ENCODE measurements around the gene MYOD1. TPM values are rescaled to one million over a fixed set of nuclear protein-coding genes. Genes with fewer than 3 reads are reported as not detected.

Gene MYOD1
- total RNA-seq, 1 donor from 2014 or later = not detected

DNA sequence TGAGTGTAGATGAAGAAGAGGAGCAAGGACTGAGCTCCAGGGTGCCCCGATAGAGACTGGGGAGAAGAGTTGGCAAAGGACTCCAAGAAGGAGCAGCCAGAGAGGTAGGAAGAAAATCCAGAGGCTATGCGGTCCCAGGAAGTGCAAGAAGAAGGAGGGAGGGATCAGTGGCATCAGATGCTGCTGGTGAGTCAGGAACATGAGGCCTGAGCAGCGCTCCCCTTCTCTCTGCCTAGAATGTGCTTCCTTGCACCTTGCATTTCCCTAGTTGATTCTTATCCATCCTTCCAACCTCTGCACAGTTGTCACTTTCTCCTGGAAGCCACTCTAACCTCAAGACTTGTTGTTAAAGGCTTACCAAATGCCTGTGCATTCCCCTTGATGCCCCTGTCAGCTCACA is 36.5 kb downstream of the MYOD1 start:
- peaks cover 11% of the 10 kb centered on the region for H3K27me3 Mint-ChIP-seq
- ATAC-seq (ENCODE audit: low read depth) = no peak
- H3K9me3 Mint-ChIP-seq = peaks cover 4% of the 10 kb centered on the region
- TF ChIP-seq, protein P1, sequence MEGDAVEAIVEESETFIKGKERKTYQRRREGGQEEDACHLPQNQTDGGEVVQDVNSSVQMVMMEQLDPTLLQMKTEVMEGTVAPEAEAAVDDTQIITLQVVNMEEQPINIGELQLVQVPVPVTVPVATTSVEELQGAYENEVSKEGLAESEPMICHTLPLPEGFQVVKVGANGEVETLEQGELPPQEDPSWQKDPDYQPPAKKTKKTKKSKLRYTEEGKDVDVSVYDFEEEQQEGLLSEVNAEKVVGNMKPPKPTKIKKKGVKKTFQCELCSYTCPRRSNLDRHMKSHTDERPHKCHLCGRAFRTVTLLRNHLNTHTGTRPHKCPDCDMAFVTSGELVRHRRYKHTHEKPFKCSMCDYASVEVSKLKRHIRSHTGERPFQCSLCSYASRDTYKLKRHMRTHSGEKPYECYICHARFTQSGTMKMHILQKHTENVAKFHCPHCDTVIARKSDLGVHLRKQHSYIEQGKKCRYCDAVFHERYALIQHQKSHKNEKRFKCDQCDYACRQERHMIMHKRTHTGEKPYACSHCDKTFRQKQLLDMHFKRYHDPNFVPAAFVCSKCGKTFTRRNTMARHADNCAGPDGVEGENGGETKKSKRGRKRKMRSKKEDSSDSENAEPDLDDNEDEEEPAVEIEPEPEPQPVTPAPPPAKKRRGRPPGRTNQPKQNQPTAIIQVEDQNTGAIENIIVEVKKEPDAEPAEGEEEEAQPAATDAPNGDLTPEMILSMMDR (IDR thresholded peaks at IDR 0.05) = no peak
- CTCF ChIA-PET = no interaction called here
- POLR2A ChIA-PET = no interaction called here
- no peak overlapping the region for H3K27ac Mint-ChIP-seq
- no peak for DNase-seq
- intact Hi-C loops (cut with micrococcal nuclease) = no loop called here
- no peak overlapping the region for H3K4me3 Mint-ChIP-seq
- H3K36me3 Mint-ChIP-seq (ENCODE audit: low read depth) = no peaks in the 10 kb centered on the region
- H3K4me1 Mint-ChIP-seq = no peaks in the 10 kb centered on the region

DNA sequence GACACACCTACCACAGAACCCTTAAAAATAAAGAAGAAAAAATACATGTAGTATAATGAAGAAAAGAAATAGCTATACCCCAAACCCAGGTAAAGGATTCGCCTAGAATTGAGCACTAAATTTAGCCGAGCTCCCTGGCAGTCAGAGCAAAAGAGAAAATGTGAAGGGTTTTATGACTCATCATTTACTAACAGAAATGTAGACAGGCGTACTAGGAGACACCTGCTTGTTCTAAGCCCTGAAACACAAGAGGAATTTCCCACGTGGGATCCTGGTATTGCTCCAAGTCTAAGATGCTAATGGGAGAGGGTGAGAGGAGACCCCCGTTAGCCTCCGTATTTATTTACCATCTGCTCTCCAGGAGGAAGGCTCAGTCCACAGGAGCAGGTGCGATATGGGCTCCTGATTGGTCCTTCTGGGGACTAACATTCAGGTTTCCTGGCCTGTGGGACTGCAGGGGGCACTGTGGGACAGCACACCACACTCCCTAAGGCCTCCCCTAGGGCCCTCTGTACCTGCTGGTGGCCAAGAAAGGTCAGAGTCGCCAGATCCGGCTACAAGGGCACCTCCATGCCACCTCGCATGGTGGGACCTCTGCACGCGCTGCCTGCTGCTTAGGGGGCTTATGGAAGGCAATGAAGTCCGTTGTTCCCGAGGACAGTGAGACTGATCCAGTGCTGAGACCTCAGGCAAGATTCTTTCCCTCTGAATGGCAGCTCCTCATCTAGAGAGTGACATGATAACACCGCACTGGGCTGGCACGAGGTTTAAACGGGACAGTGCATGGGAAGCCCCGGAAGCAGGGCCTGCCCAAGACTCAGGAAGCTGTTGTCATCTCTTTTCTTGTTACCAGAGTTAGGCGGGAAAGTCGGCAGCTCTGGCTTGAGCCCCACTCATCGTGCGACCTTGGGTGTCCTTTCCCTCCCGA is 41.0 kb downstream of the MYOD1 start:
- intact Hi-C loops (cut with micrococcal nuclease) = loop anchor here (1.0 kb wide), 1 partner anchor 219 kb away; no protein-coding TSS in a partner anchor
- ATAC-seq (ENCODE audit: low read depth) = peak; percentile 28

DNA sequence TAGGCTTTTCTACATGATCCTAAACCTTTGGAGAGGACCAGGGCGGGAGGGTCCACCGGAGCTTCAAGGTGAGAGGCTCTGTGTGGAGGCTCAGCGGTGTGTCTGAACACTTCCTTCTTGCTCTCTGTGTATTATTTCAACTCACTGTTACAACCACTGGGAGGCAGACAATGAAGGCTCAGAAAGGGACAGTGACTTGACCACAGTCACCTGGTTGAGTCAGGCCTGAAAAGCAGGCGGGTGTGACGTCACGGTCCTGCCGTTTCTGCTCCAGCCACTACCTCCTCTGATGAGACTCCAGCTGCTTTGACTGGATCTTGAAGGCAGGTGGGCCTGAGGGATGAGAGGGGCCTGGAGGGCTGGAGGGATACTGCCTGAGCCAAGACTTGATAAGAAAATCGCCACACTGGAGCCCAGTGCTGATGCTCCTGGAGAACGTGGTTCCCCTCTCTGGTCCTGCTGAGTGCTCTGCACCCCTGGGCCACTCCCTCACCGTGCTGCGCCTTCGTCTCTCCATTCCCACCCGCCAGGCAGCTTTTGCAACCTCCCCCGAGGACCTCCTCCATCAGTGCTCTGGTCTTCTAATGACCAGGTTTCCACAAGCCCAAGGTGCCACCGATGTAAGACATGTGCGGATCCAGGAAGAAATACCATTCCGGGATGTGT is 43.1 kb downstream of the MYOD1 start:
- DNase-seq = no peak
- H3K9me3 Mint-ChIP-seq = peaks cover 4% of the 10 kb centered on the region
- ChIA-PET CTCF (no interaction called here), POLR2A (no interaction called here)
- H3K36me3 Mint-ChIP-seq (ENCODE audit: low read depth) = no peaks in the 10 kb centered on the region
- intact Hi-C loops (cut with micrococcal nuclease) = no loop called here
- H3K4me1 Mint-ChIP-seq = no peaks in the 10 kb centered on the region
- H3K27ac Mint-ChIP-seq = no peak overlapping the region
- H3K27me3 Mint-ChIP-seq = no peaks in the 10 kb centered on the region
- TF ChIP-seq, protein P1 (IDR thresholded peaks at IDR 0.05) = no peak
- no peak for ATAC-seq (ENCODE audit: low read depth)
- H3K4me3 Mint-ChIP-seq = no peak overlapping the region

More for the DNA sequence above, 41.0 kb downstream of the MYOD1 start:
- Mint-ChIP-seq H3K27ac (no peak overlapping the region), H3K36me3 (ENCODE audit: low read depth) (no peaks in the 10 kb centered on the region), H3K9me3 (peaks cover 4% of the 10 kb centered on the region), H3K4me3 (no peak overlapping the region), H3K27me3 (peaks cover 3% of the 10 kb centered on the region), H3K4me1 (no peaks in the 10 kb centered on the region)
- POLR2A ChIA-PET = no interaction called here
- TF ChIP-seq, protein P1 (IDR thresholded peaks at IDR 0.05) = no peak
- CTCF ChIA-PET = no interaction called here
- DNase-seq = no peak

DNA sequence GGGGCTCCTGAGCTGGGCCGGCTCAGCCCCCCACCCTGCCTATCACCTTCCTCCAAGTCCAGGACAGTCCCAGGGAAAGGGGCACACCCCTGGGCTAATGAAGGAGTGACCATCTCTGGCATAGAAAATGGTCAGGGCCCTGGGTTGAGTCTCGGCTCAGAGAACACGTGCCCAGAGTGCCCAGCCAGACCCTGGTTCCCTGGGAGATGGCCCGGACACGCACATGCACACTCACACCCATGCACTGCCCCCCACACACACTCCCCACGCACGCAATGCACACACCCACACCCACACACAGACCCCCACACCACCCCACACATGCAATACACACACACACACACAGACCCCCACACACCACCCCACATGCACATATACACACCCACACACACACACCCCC is 43.9 kb downstream of the MYOD1 start:
- CTCF ChIA-PET = no interaction called here
- Mint-ChIP-seq H3K4me3 (no peak overlapping the region), H3K27ac (no peak overlapping the region), H3K36me3 (ENCODE audit: low read depth) (no peaks in the 10 kb centered on the region), H3K4me1 (no peaks in the 10 kb centered on the region), H3K27me3 (no peaks in the 10 kb centered on the region), H3K9me3 (peaks cover 2% of the 10 kb centered on the region)
- TF ChIP-seq, protein P1 (IDR thresholded peaks at IDR 0.05) = no peak
- ATAC-seq (ENCODE audit: low read depth) (no peak), DNase-seq (no peak)
- POLR2A ChIA-PET = no interaction called here
- intact Hi-C loops (cut with micrococcal nuclease) = no loop called here

DNA sequence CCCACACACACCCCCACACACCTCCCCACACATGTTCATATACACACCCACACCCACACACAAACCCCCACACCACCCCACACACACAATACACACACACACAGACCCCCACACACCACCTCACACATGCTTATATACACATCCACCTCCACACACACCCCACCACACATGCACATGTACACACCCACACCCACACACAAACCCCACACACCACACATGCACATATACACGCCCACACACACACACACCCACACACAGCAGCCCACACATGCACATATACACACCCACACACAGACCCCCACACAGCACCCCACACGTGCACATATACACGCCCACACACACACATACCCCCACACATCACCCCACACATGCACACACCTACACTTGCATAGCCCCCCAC is 44.3 kb downstream of the MYOD1 start:
- no peak overlapping the region for H3K27ac Mint-ChIP-seq
- ChIA-PET POLR2A (no interaction called here), CTCF (no interaction called here)
- DNase-seq = no peak
- intact Hi-C loops (cut with micrococcal nuclease) = no loop called here
- no peak for ATAC-seq (ENCODE audit: low read depth)
- H3K27me3 Mint-ChIP-seq = no peaks in the 10 kb centered on the region
- H3K9me3 Mint-ChIP-seq = no peaks in the 10 kb centered on the region
- no peaks in the 10 kb centered on the region for H3K36me3 Mint-ChIP-seq (ENCODE audit: low read depth)
- TF ChIP-seq, protein P1 (IDR thresholded peaks at IDR 0.05) = no peak
- no peak overlapping the region for H3K4me3 Mint-ChIP-seq
- H3K4me1 Mint-ChIP-seq = no peaks in the 10 kb centered on the region

All from activated B cell treated with CpG ODN at 0.5 μM for 24 hours (primary cell).